Smooth muscle cell (in vitro differentiated cells): ENCODE measurements around the gene CLEC16A. TPM values are rescaled to one million over a fixed set of nuclear protein-coding genes. Genes with fewer than 3 reads are reported as not detected.

ENCODE experiments used
- DNase-seq: peaks from one replicate; lab custom pipeline; 2025; ENCODE audit not compliant: unreplicated experiment; lab: John Stamatoyannopoulos, UW
- H2AFZ ChIP-seq: fragments of 200-600 bp; sonication (generic); 2 replicates; pipeline ENCODE4 v1.6.0; 2016; ENCODE audit warnings: antibody characterized with exemption, low read depth, mild to moderate bottlenecking
- H3F3A ChIP-seq: fragments of 200-600 bp; sonication (generic); 2 replicates; pipeline ENCODE4 v1.6.0; 2017; ENCODE audit warnings: antibody characterized with exemption, low read depth
- H3K27ac ChIP-seq: fragments of 200-600 bp; sonication (generic); 2 replicates; pipeline ENCODE4 v1.5.1; 2016; ENCODE audit warnings: low read depth, mild to moderate bottlenecking
- H3K27me3 ChIP-seq: fragments of 200-600 bp; sonication (generic); 2 replicates; pipeline ENCODE4 v1.6.1; 2016; ENCODE audit warnings: low read depth, mild to moderate bottlenecking
- H3K36me3 ChIP-seq: fragments of 200-600 bp; sonication (generic); 2 replicates; pipeline ENCODE4 v1.5.1; 2016; ENCODE audit warnings: low read depth
- H3K4me1 ChIP-seq: fragments of 200-600 bp; sonication (generic); 2 replicates; pipeline ENCODE4 v1.5.1; 2016; ENCODE audit warnings: low read depth
- H3K4me2 ChIP-seq: fragments of 200-600 bp; sonication (generic); 2 replicates; pipeline ENCODE4 v1.6.0; 2016; ENCODE audit warnings: mild to moderate bottlenecking
- H3K4me3 ChIP-seq: fragments of 200-600 bp; sonication (generic); 2 replicates; pipeline ENCODE4 v1.5.1; 2016; ENCODE audit warnings: mild to moderate bottlenecking
- H3K79me2 ChIP-seq: fragments of 200-600 bp; sonication (generic); 2 replicates; pipeline ENCODE4 v1.6.0; 2016; ENCODE audit warnings: low read depth, mild to moderate bottlenecking
- H3K9ac ChIP-seq: fragments of 200-600 bp; sonication (generic); 2 replicates; pipeline ENCODE4 v1.6.0; 2016; ENCODE audit warnings: low read depth
- H3K9me3 ChIP-seq: fragments of 200-600 bp; sonication (generic); replicated peaks from 2 replicates; pipeline ENCODE4 v1.5.1; 2016; ENCODE audit warnings: low read depth
- H4K20me1 ChIP-seq: fragments of 200-600 bp; sonication (generic); 2 replicates; pipeline ENCODE4 v1.6.0; 2016; ENCODE audit warnings: low read depth
- CTCF ChIP-seq: fragments of 200-600 bp; sonication (generic); IDR thresholded peaks from 2 replicates; pipeline ENCODE4 v1.5.1; 2017; ENCODE audit warnings: borderline replicate concordance, mild to moderate bottlenecking, antibody characterized with exemption; ENCODE audit not compliant: insufficient read depth, poor library complexity, severe bottlenecking
- WGBS: methylation state at CpG from one replicate; pipeline ENCODE4 v1.1.7; 2016; ENCODE audit warnings: low lambda C conversion rate; 5-methylcytosine and 5-hydroxymethylcytosine counted together
- polyA plus RNA-seq: library from polyadenylated mRNA; unstranded; fragments of >200 nt; fragmentation: Nextera tagmentation; extraction: Ambion mirVana; gene quantifications from 2 replicates; pipeline ENCODE4 v1.2.1, GENCODE V29; 2016
- total RNA-seq: library from RNA; depleted of rRNA; stranded (reverse); fragments of >200 nt; gene quantifications from 2 replicates; pipeline ENCODE4 v1.2.3, GENCODE V29; 2014

CLEC16A gene
- total and polyA plus RNA-seq, 2 experiments from 2014 or later = 12.6 to 16.2 TPM

GRCh38 chr16:11057711-11058345 is 113.5 kb downstream of the CLEC16A start:
- DNase-seq = no peak
- Histone ChIP-seq H4K20me1 (no peaks in the 10 kb centered on the region), H3K27ac (no peak overlapping the region), H3K79me2 (no peaks in the 10 kb centered on the region), H3K36me3 (no peaks in the 10 kb centered on the region), H3K4me1 (no peaks in the 10 kb centered on the region), H2AFZ (no peak overlapping the region), H3F3A (peaks cover 5% of the 10 kb centered on the region), H3K9ac (no peak overlapping the region), H3K9me3 (no peaks in the 10 kb centered on the region), H3K27me3 (no peaks in the 10 kb centered on the region), H3K4me3 (no peak overlapping the region), H3K4me2 (no peak overlapping the region)
- TF ChIP-seq CTCF = no peak
- 97% methylated on average over 9 of the region's 9 CpGs for WGBS

- no peaks in the 10 kb centered on the region for H3F3A ChIP-seq
Measured at GRCh38 chr16:11058832-11059231, 114.5 kb downstream of the CLEC16A start.

GRCh38 chr16:11059588-11059987 is 115.2 kb downstream of the CLEC16A start:
- 76% methylated on average over 4 of the region's 4 CpGs for WGBS
- no peak for DNase-seq
- H3K79me2 ChIP-seq = no peaks in the 10 kb centered on the region
- H3K4me1 ChIP-seq = no peaks in the 10 kb centered on the region
- no peaks in the 10 kb centered on the region for H4K20me1 ChIP-seq
- H2AFZ ChIP-seq = no peak overlapping the region
- H3K4me3 ChIP-seq = no peak overlapping the region
- no peaks in the 10 kb centered on the region for H3K9me3 ChIP-seq
- TF ChIP-seq CTCF = no peak
- H3K9ac ChIP-seq = no peak overlapping the region
- H3K4me2 ChIP-seq = no peak overlapping the region
- no peaks in the 10 kb centered on the region for H3F3A ChIP-seq
- no peak overlapping the region for H3K27ac ChIP-seq
- no peaks in the 10 kb centered on the region for H3K36me3 ChIP-seq
- H3K27me3 ChIP-seq = no peaks in the 10 kb centered on the region

More at GRCh38 chr16:11058832-11059231, 114.5 kb downstream of the CLEC16A start:
- Histone ChIP-seq H3K4me2 (no peak overlapping the region), H2AFZ (no peak overlapping the region), H3K27ac (no peak overlapping the region), H3K27me3 (no peaks in the 10 kb centered on the region), H3K9ac (no peak overlapping the region), H3K36me3 (no peaks in the 10 kb centered on the region), H3K9me3 (no peaks in the 10 kb centered on the region), H3K4me1 (no peaks in the 10 kb centered on the region), H3K4me3 (no peak overlapping the region), H4K20me1 (no peaks in the 10 kb centered on the region), H3K79me2 (no peaks in the 10 kb centered on the region)
- DNase-seq = no peak
- TF ChIP-seq CTCF = no peak
- WGBS = 94% methylated on average over 5 of the region's 5 CpGs

GRCh38 chr16:11060364-11060763 is 116.0 kb downstream of the CLEC16A start:
- Histone ChIP-seq H3K9me3 (no peaks in the 10 kb centered on the region), H4K20me1 (no peaks in the 10 kb centered on the region), H3K27ac (no peak overlapping the region), H3K9ac (no peak overlapping the region), H3K4me3 (no peak overlapping the region), H3K27me3 (no peaks in the 10 kb centered on the region), H2AFZ (no peak overlapping the region), H3K4me2 (no peak overlapping the region), H3F3A (no peaks in the 10 kb centered on the region), H3K36me3 (no peaks in the 10 kb centered on the region), H3K79me2 (no peaks in the 10 kb centered on the region), H3K4me1 (no peaks in the 10 kb centered on the region)
- no peak for DNase-seq
- WGBS = 95% methylated on average over 4 of the region's 4 CpGs
- no peak for TF ChIP-seq CTCF
